ENCODE data around the gene RAB7A. TPM values are rescaled to one million over a fixed set of nuclear protein-coding genes. Genes with fewer than 3 reads are reported as not detected.

The RAB7A gene
- total and polyA plus RNA-seq, 10 of the 15 experiments (the other 5 are each of a cell fraction or from before 2014, with no cell fraction given), result 40.3 to 212 (median 160) TPM

GRCh38 chr3:128804017-128804810, 78.2 kb downstream of the RAB7A start (continued):
- TF ChIP-seq USF2 (IDR thresholded peaks at IDR 0.05; ENCODE audit: borderline replicate concordance, low read depth, low read length), result no peak; the same call in 1 of the 2 replicates
- peak; percentile 84; the same call in 1 of the 2 replicates for TF ChIP-seq MTA3 (IDR thresholded peaks at IDR 0.05; ENCODE audit: borderline replicate concordance, low read length)
- TF ChIP-seq RFX5 (IDR thresholded peaks at IDR 0.05; ENCODE audit: low read depth, low read length), result no peak
- TF ChIP-seq MYC (IDR thresholded peaks at IDR 0.05; ENCODE audit: insufficient read depth, insufficient read length, insufficient replicate concordance, low read length, severe bottlenecking), result no peak
- peak; percentile 71; the same call in 1 of the 2 replicates for TF ChIP-seq CREB1 (IDR thresholded peaks at IDR 0.05; ENCODE audit: low read depth)
- peak; percentile 97 for TF ChIP-seq ATF7 (IDR thresholded peaks at IDR 0.05; ENCODE audit: low read depth)
- TF ChIP-seq EZH2 (IDR thresholded peaks at IDR 0.05; ENCODE audit: borderline replicate concordance, control insufficient read depth, low read depth, low read length), result no peak
- TF ChIP-seq TAF1 (IDR thresholded peaks at IDR 0.05; ENCODE audit: borderline replicate concordance, low read depth, low read length), result no peak
- no peak for TF ChIP-seq CHD4 (IDR thresholded peaks at IDR 0.05)
- TF ChIP-seq ZNF217 (IDR thresholded peaks at IDR 0.05), result no peak
- TF ChIP-seq ETV6 (conservative IDR thresholded peaks at IDR 0.05 in 1 of 2, IDR thresholded peaks at IDR 0.05 in 1 of 2; ENCODE audit: borderline replicate concordance in 1 of 2, low read depth in 1 of 2), result no peak
- TF ChIP-seq, protein P1, sequence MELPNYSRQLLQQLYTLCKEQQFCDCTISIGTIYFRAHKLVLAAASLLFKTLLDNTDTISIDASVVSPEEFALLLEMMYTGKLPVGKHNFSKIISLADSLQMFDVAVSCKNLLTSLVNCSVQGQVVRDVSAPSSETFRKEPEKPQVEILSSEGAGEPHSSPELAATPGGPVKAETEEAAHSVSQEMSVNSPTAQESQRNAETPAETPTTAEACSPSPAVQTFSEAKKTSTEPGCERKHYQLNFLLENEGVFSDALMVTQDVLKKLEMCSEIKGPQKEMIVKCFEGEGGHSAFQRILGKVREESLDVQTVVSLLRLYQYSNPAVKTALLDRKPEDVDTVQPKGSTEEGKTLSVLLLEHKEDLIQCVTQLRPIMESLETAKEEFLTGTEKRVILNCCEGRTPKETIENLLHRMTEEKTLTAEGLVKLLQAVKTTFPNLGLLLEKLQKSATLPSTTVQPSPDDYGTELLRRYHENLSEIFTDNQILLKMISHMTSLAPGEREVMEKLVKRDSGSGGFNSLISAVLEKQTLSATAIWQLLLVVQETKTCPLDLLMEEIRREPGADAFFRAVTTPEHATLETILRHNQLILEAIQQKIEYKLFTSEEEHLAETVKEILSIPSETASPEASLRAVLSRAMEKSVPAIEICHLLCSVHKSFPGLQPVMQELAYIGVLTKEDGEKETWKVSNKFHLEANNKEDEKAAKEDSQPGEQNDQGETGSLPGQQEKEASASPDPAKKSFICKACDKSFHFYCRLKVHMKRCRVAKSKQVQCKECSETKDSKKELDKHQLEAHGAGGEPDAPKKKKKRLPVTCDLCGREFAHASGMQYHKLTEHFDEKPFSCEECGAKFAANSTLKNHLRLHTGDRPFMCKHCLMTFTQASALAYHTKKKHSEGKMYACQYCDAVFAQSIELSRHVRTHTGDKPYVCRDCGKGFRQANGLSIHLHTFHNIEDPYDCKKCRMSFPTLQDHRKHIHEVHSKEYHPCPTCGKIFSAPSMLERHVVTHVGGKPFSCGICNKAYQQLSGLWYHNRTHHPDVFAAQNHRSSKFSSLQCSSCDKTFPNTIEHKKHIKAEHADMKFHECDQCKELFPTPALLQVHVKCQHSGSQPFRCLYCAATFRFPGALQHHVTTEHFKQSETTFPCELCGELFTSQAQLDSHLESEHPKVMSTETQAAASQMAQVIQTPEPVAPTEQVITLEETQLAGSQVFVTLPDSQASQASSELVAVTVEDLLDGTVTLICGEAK (IDR thresholded peaks at IDR 0.05; ENCODE audit: borderline replicate concordance), result peak; percentile 42; the same call in 1 of the 2 replicates
- TF ChIP-seq, protein P2, sequence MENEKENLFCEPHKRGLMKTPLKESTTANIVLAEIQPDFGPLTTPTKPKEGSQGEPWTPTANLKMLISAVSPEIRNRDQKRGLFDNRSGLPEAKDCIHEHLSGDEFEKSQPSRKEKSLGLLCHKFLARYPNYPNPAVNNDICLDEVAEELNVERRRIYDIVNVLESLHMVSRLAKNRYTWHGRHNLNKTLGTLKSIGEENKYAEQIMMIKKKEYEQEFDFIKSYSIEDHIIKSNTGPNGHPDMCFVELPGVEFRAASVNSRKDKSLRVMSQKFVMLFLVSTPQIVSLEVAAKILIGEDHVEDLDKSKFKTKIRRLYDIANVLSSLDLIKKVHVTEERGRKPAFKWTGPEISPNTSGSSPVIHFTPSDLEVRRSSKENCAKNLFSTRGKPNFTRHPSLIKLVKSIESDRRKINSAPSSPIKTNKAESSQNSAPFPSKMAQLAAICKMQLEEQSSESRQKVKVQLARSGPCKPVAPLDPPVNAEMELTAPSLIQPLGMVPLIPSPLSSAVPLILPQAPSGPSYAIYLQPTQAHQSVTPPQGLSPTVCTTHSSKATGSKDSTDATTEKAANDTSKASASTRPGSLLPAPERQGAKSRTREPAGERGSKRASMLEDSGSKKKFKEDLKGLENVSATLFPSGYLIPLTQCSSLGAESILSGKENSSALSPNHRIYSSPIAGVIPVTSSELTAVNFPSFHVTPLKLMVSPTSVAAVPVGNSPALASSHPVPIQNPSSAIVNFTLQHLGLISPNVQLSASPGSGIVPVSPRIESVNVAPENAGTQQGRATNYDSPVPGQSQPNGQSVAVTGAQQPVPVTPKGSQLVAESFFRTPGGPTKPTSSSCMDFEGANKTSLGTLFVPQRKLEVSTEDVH (IDR thresholded peaks at IDR 0.05; ENCODE audit: low read depth, partially characterized antibody), result no peak
- no peak for TF ChIP-seq ATF3 (IDR thresholded peaks at IDR 0.05; ENCODE audit: borderline replicate concordance, extremely low read depth, low read depth, low read length)
- TF ChIP-seq MLLT1 (IDR thresholded peaks at IDR 0.05), result no peak
- no peak; the same call in 1 of the 2 replicates for TF ChIP-seq HCFC1 (IDR thresholded peaks at IDR 0.05; ENCODE audit: low read length)
- no peak for TF ChIP-seq SMAD5 (IDR thresholded peaks at IDR 0.05; ENCODE audit: low read depth)
- peak; percentile 63 for TF ChIP-seq RAD51 (IDR thresholded peaks at IDR 0.05)
- no peak for TF ChIP-seq SMARCA5 (IDR thresholded peaks at IDR 0.05)
- no peak for TF ChIP-seq HDAC2 (IDR thresholded peaks at IDR 0.05)

All from GM12878 (cell line).